Activated naive CD8-positive, alpha-beta T cell (primary cell): ENCODE data around the gene ZNF70.

Experiments
- H3K27ac Mint-ChIP-seq: one replicate; pipeline ENCODE4 v1.8.0; 2021; ENCODE audit warnings: mixed read lengths
- H3K27me3 Mint-ChIP-seq: one replicate; pipeline ENCODE4 v1.8.0; 2021; ENCODE audit warnings: mixed read lengths
- H3K36me3 Mint-ChIP-seq: one replicate; pipeline ENCODE4 v1.8.0; 2021; ENCODE audit warnings: mixed read lengths
- H3K4me1 Mint-ChIP-seq: one replicate; pipeline ENCODE4 v1.8.0; 2021; ENCODE audit warnings: low read depth, mixed read lengths
- H3K4me3 Mint-ChIP-seq: one replicate; pipeline ENCODE4 v1.8.0; 2021; ENCODE audit warnings: mild to moderate bottlenecking, mixed read lengths
- H3K9me3 Mint-ChIP-seq: one replicate; pipeline ENCODE4 v1.8.0; 2021; ENCODE audit warnings: low read depth, mixed read lengths

ZNF70 gene

DNA sequence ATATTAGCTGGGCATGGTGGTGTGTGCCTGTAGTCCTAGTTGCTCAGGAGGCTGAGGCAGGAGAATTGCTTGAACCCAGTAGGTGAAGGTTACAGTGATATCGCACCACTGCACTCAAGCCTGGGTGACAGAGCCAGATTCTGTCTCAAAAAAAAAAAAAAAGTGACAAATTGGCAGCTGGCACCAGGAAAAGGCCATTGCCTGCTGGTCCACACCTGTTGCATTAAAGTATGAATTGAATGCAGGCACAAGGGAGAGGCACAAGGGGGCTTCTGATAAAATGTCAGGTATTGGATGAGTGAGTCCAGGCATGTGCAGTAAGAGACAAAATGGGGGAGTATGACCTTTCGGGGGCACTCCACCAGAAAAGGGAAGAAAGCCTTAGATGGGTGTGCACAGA lies 28.2 kb downstream of the ZNF70 start:
- H3K27ac Mint-ChIP-seq = no peak overlapping the region
- H3K27me3 Mint-ChIP-seq = no peaks in the 10 kb centered on the region
- H3K4me3 Mint-ChIP-seq = no peak overlapping the region
- H3K36me3 Mint-ChIP-seq = no peaks in the 10 kb centered on the region
- H3K9me3 Mint-ChIP-seq = no peaks in the 10 kb centered on the region
- no peaks in the 10 kb centered on the region for H3K4me1 Mint-ChIP-seq

- Mint-ChIP-seq H3K36me3 (no peaks in the 10 kb centered on the region), H3K27me3 (no peaks in the 10 kb centered on the region), H3K4me1 (peaks cover 2% of the 10 kb centered on the region), H3K9me3 (no peaks in the 10 kb centered on the region), H3K4me3 (no peak overlapping the region), H3K27ac (no peak overlapping the region)
Observed at GRCh38 chr22:23722160-23722559, 28.8 kb downstream of the ZNF70 start.

DNA sequence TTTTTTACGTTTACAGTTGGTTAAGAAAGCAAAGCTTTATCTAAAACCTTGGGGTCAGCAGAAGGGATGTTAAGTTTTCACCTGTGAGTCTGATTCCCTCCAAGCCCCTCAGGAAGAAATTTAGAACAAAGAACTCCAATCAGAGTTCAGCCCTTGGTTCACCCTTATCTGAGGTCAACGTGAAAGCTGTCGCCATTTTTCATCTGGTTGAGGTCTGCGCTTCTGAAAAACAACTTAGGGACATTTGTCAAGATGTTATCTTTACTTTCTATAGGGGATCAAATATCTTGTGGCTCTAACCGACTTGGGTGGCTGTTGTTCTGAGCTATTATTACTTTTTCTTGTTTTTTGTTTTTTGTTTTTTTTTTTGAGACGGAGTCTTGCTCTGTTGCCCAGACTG lies 30.1 kb downstream of the ZNF70 start:
- Mint-ChIP-seq H3K27ac (no peak overlapping the region), H3K4me3 (no peak overlapping the region), H3K27me3 (no peaks in the 10 kb centered on the region), H3K9me3 (no peaks in the 10 kb centered on the region), H3K36me3 (no peaks in the 10 kb centered on the region), H3K4me1 (peaks cover 4% of the 10 kb centered on the region)

GRCh38 chr22:23718371-23719165 lies 32.3 kb downstream of the ZNF70 start:
- Mint-ChIP-seq H3K4me3 (peak overlapping the region; percentile 46), H3K27ac (no peak overlapping the region), H3K9me3 (no peaks in the 10 kb centered on the region), H3K4me1 (peaks cover 14% of the 10 kb centered on the region), H3K27me3 (no peaks in the 10 kb centered on the region), H3K36me3 (no peaks in the 10 kb centered on the region)

- no peaks in the 10 kb centered on the region for H3K9me3 Mint-ChIP-seq
- no peaks in the 10 kb centered on the region for H3K27me3 Mint-ChIP-seq
- peaks cover 14% of the 10 kb centered on the region for H3K4me1 Mint-ChIP-seq
- H3K27ac Mint-ChIP-seq = peak overlapping the region; percentile 75
- H3K36me3 Mint-ChIP-seq = no peaks in the 10 kb centered on the region
- peak overlapping the region; percentile 78 for H3K4me3 Mint-ChIP-seq
Observed at GRCh38 chr22:23716811-23717801, 33.8 kb downstream of the ZNF70 start.

DNA sequence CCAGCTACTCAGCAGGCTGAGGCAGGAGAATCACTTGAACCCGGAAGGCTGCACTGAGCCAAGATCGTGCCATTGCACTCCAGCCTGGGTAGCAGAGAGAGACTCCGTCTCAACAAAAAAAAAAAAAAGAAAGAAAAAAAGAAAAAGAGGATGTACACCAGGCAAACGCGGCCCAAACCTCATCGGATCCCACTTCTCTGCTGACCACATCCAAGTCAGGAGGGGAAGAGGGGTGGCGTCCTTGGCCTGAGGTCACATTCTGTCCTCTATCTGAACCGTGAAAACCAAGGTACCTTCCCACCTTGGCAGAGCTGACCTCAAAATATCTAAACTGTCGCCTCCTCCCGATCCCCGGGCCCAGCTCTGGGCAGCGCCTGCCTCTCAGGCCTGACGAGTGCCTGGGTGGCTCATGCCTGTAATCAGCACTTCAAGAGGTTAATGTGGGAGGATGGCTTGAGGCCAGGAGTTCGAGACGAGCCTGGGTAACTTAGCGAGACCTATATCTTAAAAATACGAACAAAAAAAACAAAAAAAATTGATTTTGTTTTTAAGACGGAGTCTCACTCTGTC lies 35.0 kb downstream of the ZNF70 start:
- Mint-ChIP-seq H3K36me3 (no peaks in the 10 kb centered on the region), H3K9me3 (no peaks in the 10 kb centered on the region), H3K27ac (peak overlapping the region; percentile 72), H3K27me3 (no peaks in the 10 kb centered on the region), H3K4me3 (peak overlapping the region; percentile 78), H3K4me1 (peaks cover 17% of the 10 kb centered on the region)

GRCh38 chr22:23714596-23715578 lies 36.0 kb downstream of the ZNF70 start:
- H3K9me3 Mint-ChIP-seq = no peaks in the 10 kb centered on the region
- peaks cover under 1% of the 10 kb centered on the region for H3K36me3 Mint-ChIP-seq
- H3K4me1 Mint-ChIP-seq = peaks cover 19% of the 10 kb centered on the region
- H3K27ac Mint-ChIP-seq = peak overlapping the region; percentile 41
- H3K4me3 Mint-ChIP-seq = peak overlapping the region; percentile 78
- H3K27me3 Mint-ChIP-seq = no peaks in the 10 kb centered on the region

GRCh38 chr22:23713696-23714595 lies 37.0 kb downstream of the ZNF70 start:
- H3K27me3 Mint-ChIP-seq = no peaks in the 10 kb centered on the region
- peak overlapping the region; percentile 46 for H3K4me3 Mint-ChIP-seq
- peak overlapping the region; percentile 34 for H3K27ac Mint-ChIP-seq
- no peaks in the 10 kb centered on the region for H3K9me3 Mint-ChIP-seq
- H3K4me1 Mint-ChIP-seq = peaks cover 24% of the 10 kb centered on the region
- peaks cover 4% of the 10 kb centered on the region for H3K36me3 Mint-ChIP-seq

- no peak overlapping the region for H3K27ac Mint-ChIP-seq
- no peak overlapping the region for H3K4me3 Mint-ChIP-seq
- no peaks in the 10 kb centered on the region for H3K9me3 Mint-ChIP-seq
- H3K4me1 Mint-ChIP-seq = peaks cover 36% of the 10 kb centered on the region
- no peaks in the 10 kb centered on the region for H3K27me3 Mint-ChIP-seq
- H3K36me3 Mint-ChIP-seq = peaks cover 13% of the 10 kb centered on the region
Observed at GRCh38 chr22:23712256-23712655, 38.7 kb downstream of the ZNF70 start.

GRCh38 chr22:23709107-23709506 lies 41.8 kb downstream of the ZNF70 start:
- Mint-ChIP-seq H3K4me1 (peaks cover 52% of the 10 kb centered on the region), H3K9me3 (no peaks in the 10 kb centered on the region), H3K4me3 (no peak overlapping the region), H3K27me3 (no peaks in the 10 kb centered on the region), H3K36me3 (peaks cover 34% of the 10 kb centered on the region), H3K27ac (peak overlapping the region; percentile 74)

- H3K36me3 Mint-ChIP-seq = peaks cover 39% of the 10 kb centered on the region
- H3K27ac Mint-ChIP-seq = peak overlapping the region; percentile 74
- H3K4me3 Mint-ChIP-seq = no peak overlapping the region
- no peaks in the 10 kb centered on the region for H3K27me3 Mint-ChIP-seq
- H3K9me3 Mint-ChIP-seq = no peaks in the 10 kb centered on the region
- H3K4me1 Mint-ChIP-seq = peaks cover 56% of the 10 kb centered on the region
Observed at GRCh38 chr22:23708270-23708669, 42.6 kb downstream of the ZNF70 start.

DNA sequence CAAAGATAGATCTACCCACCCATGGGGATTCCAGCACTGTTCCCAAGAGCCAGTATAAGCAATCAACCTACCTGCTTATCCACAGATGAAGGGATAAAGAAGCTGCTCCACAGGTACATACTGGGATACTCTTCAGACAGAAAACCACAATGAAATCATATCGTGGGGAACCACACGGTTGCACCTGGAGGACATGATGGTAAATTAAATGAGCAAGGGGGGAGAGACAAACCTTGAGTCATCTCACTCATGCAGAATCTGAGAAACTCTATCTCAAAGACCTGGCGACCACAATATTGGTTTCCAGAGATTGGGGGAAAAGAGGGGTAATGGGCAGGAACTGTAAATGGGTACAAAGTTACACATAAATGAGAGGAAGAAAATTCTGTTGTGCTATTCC lies 45.6 kb downstream of the ZNF70 start:
- H3K9me3 Mint-ChIP-seq = no peaks in the 10 kb centered on the region
- peaks cover 66% of the 10 kb centered on the region for H3K4me1 Mint-ChIP-seq
- H3K27ac Mint-ChIP-seq = peak overlapping the region; percentile 92

DNA sequence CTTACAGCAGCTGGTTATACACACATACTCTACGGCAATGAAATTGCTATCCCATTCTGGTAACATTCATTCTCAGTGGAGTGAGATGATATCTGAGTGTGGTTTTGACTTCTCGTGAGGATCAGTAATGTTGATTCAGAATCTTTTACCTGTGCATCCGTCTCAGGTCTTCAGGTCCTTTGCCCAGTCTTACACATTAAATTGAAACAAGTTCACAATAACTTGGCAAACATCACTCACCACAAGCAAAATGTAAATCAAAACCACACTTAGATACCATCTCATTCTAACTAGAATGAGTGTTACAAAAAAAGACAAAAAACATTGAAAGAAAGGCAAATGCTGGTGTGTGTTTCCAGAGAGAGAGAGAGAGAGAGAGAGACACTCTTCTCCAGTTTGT lies 46.1 kb downstream of the ZNF70 start:
- peaks cover 68% of the 10 kb centered on the region for H3K4me1 Mint-ChIP-seq
- peak overlapping the region; percentile 92 for H3K27ac Mint-ChIP-seq
- H3K27me3 Mint-ChIP-seq = no peaks in the 10 kb centered on the region
- H3K4me3 Mint-ChIP-seq = peak overlapping the region; percentile 46
- peaks cover 66% of the 10 kb centered on the region for H3K36me3 Mint-ChIP-seq
- H3K9me3 Mint-ChIP-seq = peaks cover 5% of the 10 kb centered on the region

More for the DNA sequence above, 45.6 kb downstream of the ZNF70 start:
- Mint-ChIP-seq H3K36me3 (peaks cover 62% of the 10 kb centered on the region), H3K4me3 (peak overlapping the region; percentile 46), H3K27me3 (no peaks in the 10 kb centered on the region)
